Heart left ventricle (tissue), 16 donors: ENCODE measurements around the gene FXYD7. TPM values are rescaled to one million over a fixed set of nuclear protein-coding genes. Genes with fewer than 3 reads are reported as not detected.
A peak's percentile ranks its signal among the peaks of the same experiment; 100 is the strongest.

Source experiments
- ATAC-seq, 4 donors: fragments of 200-7000 bp; cut with Tn5 transposase; one replicate each; pipeline ENCODE4 v1.9.1; 2020 to 2022; ENCODE audit warnings: moderate library complexity in 4 of 4, mild to moderate bottlenecking in 3 of 4, moderate number of reproducible peaks in 1 of 4
- DNase-seq, 5 donors: peaks; one replicate each; pipeline ENCODE4 v3.0.0-alpha.2; 2020
- H3K27ac ChIP-seq, 12 donors: fragments of 200-600 bp; sonication (generic) in 4 of 12; one replicate each; pipeline versions ENCODE4 v1.5.0 to v1.8.0; 2016 to 2022; ENCODE audit warnings: mild to moderate bottlenecking in 2 of 12
- H3K27me3 ChIP-seq, 9 donors: fragments of 200-600 bp; sonication (generic) in 2 of 9; one replicate each; pipeline versions ENCODE4 v1.5.1 to v1.8.0; 2016 to 2022; ENCODE audit warnings: mild to moderate bottlenecking in 3 of 9
- H3K36me3 ChIP-seq, 9 donors: fragments of 200-600 bp; sonication (generic) in 2 of 9; one replicate each; pipeline versions ENCODE4 v1.5.0 to v1.8.0; 2018 to 2022; ENCODE audit warnings: mild to moderate bottlenecking in 2 of 9
- H3K4me1 ChIP-seq, 12 donors: fragments of 200-600 bp; sonication (generic) in 4 of 12; one replicate each; pipeline versions ENCODE4 v1.5.0 to v1.8.0; 2016 to 2022; ENCODE audit warnings: mild to moderate bottlenecking in 3 of 12
- H3K4me3 ChIP-seq, 12 donors: fragments of 200-600 bp; sonication (generic) in 4 of 12; one replicate each; pipeline versions ENCODE4 v1.5.0 to v1.8.0; 2017 to 2022; ENCODE audit warnings: mild to moderate bottlenecking in 9 of 12, moderate library complexity in 4 of 12
- H3K9me3 ChIP-seq, 12 donors: fragments of 200-600 bp; sonication (generic) in 4 of 12; one replicate each; pipeline versions ENCODE4 v1.5.0 to v1.8.0; 2016 to 2022; ENCODE audit warnings: mild to moderate bottlenecking in 1 of 12
- POLR2A ChIP-seq, 2 donors: fragments of 450-650 bp; IDR thresholded peaks; one replicate each; pipeline ENCODE4 v1.6.1; 2017; ENCODE audit warnings: antibody characterized with exemption in 2 of 2, mild to moderate bottlenecking in 2 of 2, moderate library complexity in 2 of 2
- WGBS, 4 donors: extraction: QIAGEN DNeasy Blood & Tissue Kit in 2 of 4; methylation state at CpG; one replicate each; pipeline versions ENCODE4 v1.1.5 to v1.1.7; 2013 to 2018; 5-methylcytosine and 5-hydroxymethylcytosine counted together
- intact Hi-C, 10 donors: fragments of 100-400 bp; cut with DNase I; formaldehyde crosslinking; loops; one replicate each; pipeline versions ENCODE4 v1.11.1 to v1.14.2; 2022
- polyA plus RNA-seq, 2 donors: library from polyadenylated mRNA; stranded (reverse); fragments of 200-250 nt; gene quantifications; one replicate each; pipeline ENCODE4 v1.2.3, GENCODE V29; 2013
- total RNA-seq, 9 donors: library from RNA; depleted of rRNA in 2 of 9; stranded (reverse); fragments of >200 nt in 2 of 9; fragmentation: NEBNext Ultra II Directional in 3 of 9; extraction: Animal tissue kit (Norgen Biotek cat#: 25700) in 3 of 9; gene quantifications; one replicate each; pipeline versions ENCODE4 v1.1.0 to v1.2.4, GENCODE V29; 2016 to 2023
- TF ChIP-seq, protein P1 (sequence below), 12 donors: fragments of 200-600 bp; sonication (generic) in 4 of 12; IDR thresholded peaks; one replicate each; pipeline versions ENCODE4 v1.5.0 to v1.8.0; 2018 to 2022; ENCODE audit warnings: antibody characterized with exemption in 12 of 12, mild to moderate bottlenecking in 5 of 12
- donor health status: ischemic (EF 13 %, LVEDD 7.1; RV severe dilation, severe dysfunction).
- donor health status: healthy with polysubstance abuse.
- donor health status: DM: no; HTN: yes; CAD: no.
- donor health status: DM: no; HTN: no; CAD: no.
- donor health status: ischemic (EF 25% LVEDD 6.9; RV normal size, moderate dysfunction).
- donor health status: ischemic (EF 25% LVEDD 5.7; RV mildly dilated, moderate dysfunction).
- donor health status: healthy.
- donor health status: DM: yes; HTN: yes; CAD: no.
- donor health status: ischemic (EF 35%, LVEDD 5.7; RV mildly dilated, moderate dysfunction).
- donor health status: nonischemic (EF 11% LVEDD 7.7; RV severe dilation, severe dysfunction).
- donor health status: DM: yes; HTN: yes; CAD: no.
- donor health status: PGD.
- donor health status: ischemic (EF 29% LVEDD 5.4; RV normal size, mild dysfunction).
- donor health status: nonischemic (EF 23%, LVEDD 6.1; RV moderate dilation, normal function).

FXYD7 gene
- total and polyA plus RNA-seq, 11 donors = 0.21 to 0.52 (median 0.28) TPM; not detected in 8

DNA sequence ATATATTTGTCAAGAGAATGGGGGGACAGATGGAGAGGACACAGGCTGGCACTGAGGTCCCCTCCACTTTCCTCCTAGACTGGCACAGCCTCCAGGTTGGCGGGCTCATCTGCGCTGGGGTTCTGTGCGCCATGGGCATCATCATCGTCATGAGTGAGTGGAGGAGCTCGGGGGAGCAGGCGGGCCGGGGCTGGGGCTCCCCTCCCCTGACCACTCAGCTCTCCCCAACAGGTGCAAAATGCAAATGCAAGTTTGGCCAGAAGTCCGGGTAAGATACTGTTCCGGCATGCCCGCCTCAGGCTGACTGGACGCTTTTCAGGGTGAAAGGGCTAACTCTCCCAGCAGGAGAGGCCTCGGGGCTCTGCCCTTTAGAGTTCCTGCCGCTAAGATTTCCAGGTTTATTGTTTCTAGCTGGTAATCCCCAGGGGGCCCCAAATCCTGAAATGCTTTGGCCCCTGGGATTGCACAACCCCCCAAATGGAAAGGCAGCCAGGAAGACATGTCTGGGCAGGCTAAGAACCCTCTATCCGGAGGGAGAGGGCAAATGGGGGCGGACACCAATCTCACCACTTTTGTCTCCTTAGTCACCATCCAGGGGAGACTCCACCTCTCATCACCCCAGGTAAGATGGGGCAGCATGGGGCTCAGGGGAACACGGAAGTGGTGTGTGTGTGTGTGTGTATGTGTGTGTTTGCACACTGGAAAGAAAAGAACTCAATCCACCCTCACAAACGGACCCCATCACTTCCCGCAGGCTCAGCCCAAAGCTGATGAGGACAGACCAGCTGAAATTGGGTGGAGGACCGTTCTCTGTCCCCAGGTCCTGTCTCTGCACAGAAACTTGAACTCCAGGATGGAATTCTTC is 20.1 kb upstream of the FXYD7 start:
- Histone ChIP-seq H3K36me3 (no peaks in the 10 kb centered on the region), H3K9me3 (no peaks in the 10 kb centered on the region), H3K4me3 (peak overlapping the region in 2 of 12 donors; percentile 66 to 68), H3K4me1 (peaks cover 0 to 46% (median 12%) of the 10 kb centered on the region in 12 donors), H3K27ac (peak overlapping the region in 11 of 12 donors; percentile 82 to 94 (median 91)), H3K27me3 (no peaks in the 10 kb centered on the region)
- ATAC-seq (no peak), DNase-seq (no peak)
- WGBS, 4 donors = 81 to 86% (median 85%) methylated on average over 18 to 19 of the region's 19 CpGs
- intact Hi-C loops = no loop called here
- TF ChIP-seq POLR2A (IDR thresholded peaks at IDR 0.05) = no peak
- TF ChIP-seq, protein P1, sequence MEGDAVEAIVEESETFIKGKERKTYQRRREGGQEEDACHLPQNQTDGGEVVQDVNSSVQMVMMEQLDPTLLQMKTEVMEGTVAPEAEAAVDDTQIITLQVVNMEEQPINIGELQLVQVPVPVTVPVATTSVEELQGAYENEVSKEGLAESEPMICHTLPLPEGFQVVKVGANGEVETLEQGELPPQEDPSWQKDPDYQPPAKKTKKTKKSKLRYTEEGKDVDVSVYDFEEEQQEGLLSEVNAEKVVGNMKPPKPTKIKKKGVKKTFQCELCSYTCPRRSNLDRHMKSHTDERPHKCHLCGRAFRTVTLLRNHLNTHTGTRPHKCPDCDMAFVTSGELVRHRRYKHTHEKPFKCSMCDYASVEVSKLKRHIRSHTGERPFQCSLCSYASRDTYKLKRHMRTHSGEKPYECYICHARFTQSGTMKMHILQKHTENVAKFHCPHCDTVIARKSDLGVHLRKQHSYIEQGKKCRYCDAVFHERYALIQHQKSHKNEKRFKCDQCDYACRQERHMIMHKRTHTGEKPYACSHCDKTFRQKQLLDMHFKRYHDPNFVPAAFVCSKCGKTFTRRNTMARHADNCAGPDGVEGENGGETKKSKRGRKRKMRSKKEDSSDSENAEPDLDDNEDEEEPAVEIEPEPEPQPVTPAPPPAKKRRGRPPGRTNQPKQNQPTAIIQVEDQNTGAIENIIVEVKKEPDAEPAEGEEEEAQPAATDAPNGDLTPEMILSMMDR (IDR thresholded peaks at IDR 0.05) = no peak

DNA sequence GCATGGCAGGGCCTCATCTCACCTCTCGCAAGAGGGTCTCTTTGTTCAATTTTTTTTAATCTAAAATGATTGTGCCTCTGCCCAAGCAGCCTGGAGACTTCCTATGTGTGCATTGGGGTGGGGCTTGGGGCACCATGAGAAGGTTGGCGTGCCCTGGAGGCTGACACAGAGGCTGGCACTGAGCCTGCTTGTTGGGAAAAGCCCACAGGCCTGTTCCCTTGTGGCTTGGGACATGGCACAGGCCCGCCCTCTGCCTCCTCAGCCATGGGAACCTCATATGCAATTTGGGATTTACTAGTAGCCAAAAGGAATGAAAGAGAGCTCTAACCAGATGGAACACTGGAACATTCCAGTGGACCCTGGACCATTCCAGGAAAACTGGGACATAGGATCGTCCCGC is 19.5 kb upstream of the FXYD7 start:
- TF ChIP-seq, protein P1 (IDR thresholded peaks at IDR 0.05) = no peak
- TF ChIP-seq POLR2A (IDR thresholded peaks at IDR 0.05) = no peak
- DNase-seq = peak in 2 of 5 donors; percentile 65 to 67
- Histone ChIP-seq H3K4me1 (peaks cover 0 to 45% (median 12%) of the 10 kb centered on the region in 12 donors), H3K9me3 (no peaks in the 10 kb centered on the region), H3K27me3 (no peaks in the 10 kb centered on the region), H3K36me3 (no peaks in the 10 kb centered on the region), H3K27ac (peak overlapping the region in 11 of 12 donors; percentile 82 to 94 (median 91)), H3K4me3 (peak overlapping the region in 7 of 12 donors; percentile 55 to 68 (median 66))
- peak in 3 of 4 donors; percentile 7 to 22 (median 11) for ATAC-seq
- intact Hi-C loops = no loop called here
- 64 to 77% (median 76%) methylated on average over 4 to 5 of the region's 5 CpGs for WGBS, 4 donors

DNA sequence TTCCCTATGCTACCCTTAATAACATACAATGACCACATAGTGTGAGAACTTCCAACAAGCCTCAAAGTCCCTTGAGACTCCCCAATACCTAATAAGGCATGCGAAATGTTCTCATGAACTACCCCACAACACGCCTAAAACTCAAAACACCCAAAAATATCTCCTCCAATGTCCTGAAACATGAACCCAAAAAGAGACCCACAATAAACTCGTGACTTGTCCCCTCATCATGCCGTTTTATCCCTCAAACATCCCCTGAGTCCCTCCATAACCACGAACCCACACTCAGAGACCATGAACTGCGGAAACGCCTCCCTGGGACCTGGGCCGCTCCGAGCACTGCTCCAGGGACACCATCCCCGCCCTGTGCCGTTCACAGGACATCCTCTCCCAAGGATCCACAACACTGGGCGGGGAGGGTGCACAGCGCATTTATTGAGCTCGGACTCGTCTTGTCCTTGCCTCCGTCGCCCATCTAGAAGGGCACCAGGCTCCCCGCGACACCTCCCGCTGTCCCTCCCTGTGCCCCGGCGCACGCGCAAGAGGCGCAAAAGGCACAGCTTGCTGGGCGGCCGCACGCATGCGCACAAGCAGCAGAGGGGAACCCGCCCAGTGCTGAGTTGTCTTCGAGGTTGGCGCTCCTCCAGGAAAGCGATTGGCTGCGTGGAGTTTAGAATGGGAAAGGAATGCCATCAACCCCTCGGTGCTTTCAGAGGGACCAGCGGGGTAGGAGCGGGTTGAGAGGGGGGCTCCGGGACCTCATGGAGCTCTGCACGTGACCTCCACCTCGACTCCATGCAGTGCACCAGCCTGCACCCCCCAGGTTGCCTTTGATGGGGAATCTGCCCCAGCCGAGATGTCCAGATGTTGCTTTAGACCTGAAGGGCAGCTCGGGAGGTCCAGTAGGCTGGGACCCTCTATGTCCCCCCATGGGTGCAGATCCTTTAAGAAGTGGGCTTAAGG is 18.7 kb upstream of the FXYD7 start:
- WGBS, 4 donors = 7 to 8% (median 7%) methylated on average over 31 to 42 of the region's 42 CpGs
- intact Hi-C loops = loop anchor here in 1 of 10 donors (1.0 kb wide), 1 partner anchor 17 kb away; no protein-coding TSS in a partner anchor
- H3K27me3 ChIP-seq = no peaks in the 10 kb centered on the region
- DNase-seq (peak; percentile 94 to 97 (median 97)), ATAC-seq (peak; percentile 92 to 96 (median 94))
- H3K9me3 ChIP-seq = no peaks in the 10 kb centered on the region
- H3K4me3 ChIP-seq = peak overlapping the region; percentile 4 to 68 (median 58)
- TF ChIP-seq, protein P1 (IDR thresholded peaks at IDR 0.05) = no peak
- peak; percentile 35 to 95 for TF ChIP-seq POLR2A (IDR thresholded peaks at IDR 0.05)
- peak overlapping the region; percentile 67 to 94 (median 90) for H3K27ac ChIP-seq
- no peaks in the 10 kb centered on the region for H3K36me3 ChIP-seq
- H3K4me1 ChIP-seq = peaks cover 0 to 38% (median 12%) of the 10 kb centered on the region in 12 donors
